Activated gamma-delta T cell treated with Interleukin-2 at 50 U/mL for 16 hours (primary cell): ENCODE results near the gene AKNAD1.

Experiments used
- DNase-seq: peaks from one replicate; pipeline ENCODE4 v3.0.0-alpha.2; 2020

AKNAD1 gene

DNA sequence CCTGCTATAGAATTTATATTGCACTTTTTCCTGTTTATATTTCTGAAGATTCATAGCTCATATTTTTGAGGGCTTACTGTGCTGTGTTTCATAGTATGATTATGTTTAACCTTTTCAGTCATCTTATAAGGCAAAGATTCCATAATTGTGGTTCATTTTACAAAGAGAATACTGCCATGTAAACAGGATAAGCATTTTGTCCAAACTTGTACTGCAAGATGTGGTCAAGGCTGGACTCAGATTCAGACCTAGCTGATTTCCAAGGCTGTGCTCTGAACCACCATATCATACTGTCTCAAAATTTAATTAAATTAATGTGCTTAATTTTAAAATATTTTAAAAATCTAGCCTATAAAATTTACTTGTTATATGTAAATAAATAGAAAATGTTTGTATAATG lies 79.1 kb downstream of the AKNAD1 start:
- DNase-seq, result no peak

DNA sequence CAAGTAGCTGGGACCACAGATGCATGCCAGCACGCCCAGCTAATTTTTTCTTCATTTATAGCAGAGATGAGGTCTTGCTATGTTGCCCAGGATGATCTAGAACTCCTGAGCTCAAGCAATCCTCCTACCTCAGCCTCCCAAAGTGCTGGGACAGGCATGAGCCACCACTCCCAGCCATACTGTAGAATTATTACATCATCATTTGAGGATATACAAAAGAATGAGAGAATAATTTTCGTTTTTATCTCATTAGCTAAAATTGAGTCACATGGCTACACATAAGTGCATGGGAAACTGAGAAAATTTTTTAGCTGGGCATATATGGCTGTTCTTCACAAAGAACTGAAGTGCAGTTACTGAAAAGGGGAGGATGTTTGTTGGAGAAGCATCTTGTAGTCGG lies 89.2 kb downstream of the AKNAD1 start:
- DNase-seq, result no peak

GRCh38 chr1:108767115-108767514 lies 89.8 kb downstream of the AKNAD1 start:
- no peak for DNase-seq
